GM18909 (cell line): Measurements from ENCODE around the gene GNG13.
"Not testable (repeated sequence)": the region's sequence is repeated elsewhere in the genome, so short reads cannot be mapped to it uniquely, and the experiment has no call there.

Experiments
- ATAC-seq: cut with Tn5 transposase; IDR thresholded peaks from one replicate; pipeline ENCODE4 v1.9.1; 2021; ENCODE audit warnings: mild to moderate bottlenecking; ENCODE audit not compliant: unreplicated experiment, poor library complexity

The GNG13 gene

GRCh38 chr16:764848-765487, 35.6 kb downstream of the GNG13 start:
- ATAC-seq: no peak

DNA sequence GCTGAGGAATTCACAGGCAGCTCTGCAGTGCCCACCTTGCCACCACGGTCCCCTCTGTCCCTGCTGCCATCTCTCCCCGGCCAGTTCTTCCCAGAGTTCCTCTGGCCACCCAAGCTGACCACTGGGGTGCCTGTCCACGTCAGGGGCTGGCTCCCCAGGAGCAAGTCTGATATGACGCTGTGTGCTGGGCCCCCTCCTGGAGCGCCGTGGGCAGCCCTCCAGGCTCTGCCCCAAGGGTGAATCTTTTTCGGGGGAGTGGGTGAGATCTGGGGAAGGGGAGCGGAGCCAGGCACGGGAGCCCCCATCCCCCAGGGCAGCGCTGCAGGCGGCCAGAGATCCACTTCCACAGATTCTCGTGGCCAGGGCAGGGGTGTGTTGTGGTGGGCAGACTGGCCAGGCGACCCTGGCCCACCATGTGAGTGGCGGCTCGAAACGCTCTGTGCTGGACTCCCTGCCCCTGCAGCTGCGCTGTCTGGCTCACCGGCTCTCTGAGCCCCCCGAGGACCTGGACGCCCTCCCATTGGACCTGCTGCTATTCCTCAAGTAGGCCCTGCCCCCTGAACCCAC, 36.3 kb downstream of the GNG13 start:
- ATAC-seq: no peak

DNA sequence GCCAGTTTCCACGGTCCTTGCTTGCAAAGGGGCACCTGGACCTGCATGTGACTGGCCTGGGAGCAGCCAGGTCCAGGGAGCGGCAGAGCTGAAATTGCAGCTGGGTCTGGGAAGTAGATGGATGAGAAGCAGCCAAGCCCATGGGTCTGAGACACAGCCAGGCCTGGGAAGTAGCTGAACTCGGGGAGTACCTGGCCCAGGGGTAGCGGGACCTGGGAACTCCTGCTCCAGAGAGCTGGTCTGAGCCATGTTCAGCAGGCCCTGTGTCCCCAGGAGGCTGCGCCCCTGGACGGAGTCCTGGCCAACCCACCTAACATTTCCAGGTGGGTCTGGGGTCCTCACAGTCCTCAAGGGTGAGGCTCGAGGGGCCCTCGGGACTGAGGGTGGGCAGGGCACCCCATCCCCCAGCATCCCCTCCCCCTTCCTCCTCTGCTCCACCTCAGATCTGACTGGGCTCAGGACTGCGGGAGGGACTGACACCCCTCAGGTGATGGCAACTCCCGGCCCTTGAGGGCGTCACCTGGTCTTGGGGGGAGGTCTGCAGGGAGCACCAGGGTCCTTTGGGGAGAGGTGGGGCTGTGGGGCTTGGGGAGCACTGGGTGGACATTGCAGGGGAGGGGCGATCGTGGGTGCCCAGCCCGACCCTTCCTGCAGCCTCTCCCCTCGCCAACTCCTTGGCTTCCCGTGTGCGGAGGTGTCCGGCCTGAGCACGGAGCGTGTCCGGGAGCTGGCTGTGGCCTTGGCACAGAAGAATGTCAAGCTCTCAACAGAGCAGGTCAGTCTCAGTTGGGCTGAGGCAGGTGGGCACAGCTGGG, 37.0 kb downstream of the GNG13 start:
- ATAC-seq: no peak

GRCh38 chr16:762595-763268, 37.8 kb downstream of the GNG13 start:
- no peak for ATAC-seq

GRCh38 chr16:761625-762513, 38.7 kb downstream of the GNG13 start:
- no peak for ATAC-seq

DNA sequence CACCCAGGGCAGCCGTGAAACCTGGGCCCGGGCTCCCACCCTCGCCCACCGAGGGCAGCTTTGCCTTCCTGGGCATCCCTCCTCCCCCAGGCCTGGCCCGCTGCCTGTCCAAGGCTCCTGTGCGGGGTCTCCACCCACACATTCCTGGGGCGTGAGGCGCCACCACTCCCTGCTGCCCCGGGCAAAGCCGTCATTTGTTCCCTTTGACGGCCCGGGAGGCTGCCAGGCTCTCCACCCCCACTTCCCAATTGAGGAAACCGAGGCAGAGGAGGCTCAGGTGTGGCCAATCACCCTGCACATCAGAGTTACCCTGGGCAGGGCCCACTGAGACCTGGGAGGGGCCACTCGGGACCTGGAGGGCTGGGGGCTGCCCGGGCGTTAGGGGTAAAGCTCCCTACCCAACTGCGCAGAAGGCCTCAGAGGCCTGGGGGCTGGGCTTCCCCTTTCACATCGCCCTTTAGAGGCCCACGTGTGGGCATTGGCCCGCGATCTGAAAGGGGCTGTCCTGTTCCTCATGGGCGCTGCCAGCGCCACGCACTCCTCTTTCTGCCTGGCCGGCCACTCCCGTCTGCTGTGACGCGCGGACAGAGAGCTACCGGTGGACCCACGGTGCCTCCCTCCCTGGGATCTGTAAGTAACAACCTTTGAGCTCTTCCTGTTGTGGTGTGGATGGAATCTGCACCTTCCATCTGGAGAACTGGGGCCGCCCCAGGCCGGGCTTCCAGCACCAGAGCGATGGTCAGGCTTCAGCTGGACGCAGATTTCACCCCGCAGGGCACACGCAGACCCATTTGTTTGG, 39.8 kb downstream of the GNG13 start, which contains the start of gene MSLN:
MSLN (plus strand) TSS at position 190 of the 799 bp plus-strand sequence. CDS start 1,947 bp downstream, outside the sequence.
- ATAC-seq: no peak

DNA sequence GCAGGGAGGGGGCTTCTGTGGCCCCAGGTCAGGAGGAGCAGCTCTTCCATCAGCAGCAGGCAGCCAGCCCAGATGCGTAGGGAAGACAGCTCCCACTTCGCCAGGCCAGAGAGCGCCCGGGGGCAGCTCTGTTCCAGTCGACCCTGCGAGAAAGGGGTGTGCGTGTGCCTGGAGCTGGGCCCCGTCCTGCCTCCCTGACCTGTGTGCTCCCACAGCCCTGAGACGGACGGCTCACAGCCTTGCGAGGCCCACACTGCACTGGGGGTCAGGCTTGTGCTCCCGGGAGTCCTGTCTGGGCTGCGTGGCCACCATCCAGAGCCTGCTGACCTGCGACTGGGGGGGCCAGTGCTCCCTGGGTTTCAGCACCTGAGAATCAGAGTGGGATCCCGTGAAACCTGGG, 40.5 kb downstream of the GNG13 start:
- no peak for ATAC-seq

- ATAC-seq: no peak
These were observed 41.2 kb downstream of the GNG13 start for GRCh38 chr16:759110-759910.

GRCh38 chr16:756428-756827, 44.1 kb downstream of the GNG13 start:
- ATAC-seq: no peak

DNA sequence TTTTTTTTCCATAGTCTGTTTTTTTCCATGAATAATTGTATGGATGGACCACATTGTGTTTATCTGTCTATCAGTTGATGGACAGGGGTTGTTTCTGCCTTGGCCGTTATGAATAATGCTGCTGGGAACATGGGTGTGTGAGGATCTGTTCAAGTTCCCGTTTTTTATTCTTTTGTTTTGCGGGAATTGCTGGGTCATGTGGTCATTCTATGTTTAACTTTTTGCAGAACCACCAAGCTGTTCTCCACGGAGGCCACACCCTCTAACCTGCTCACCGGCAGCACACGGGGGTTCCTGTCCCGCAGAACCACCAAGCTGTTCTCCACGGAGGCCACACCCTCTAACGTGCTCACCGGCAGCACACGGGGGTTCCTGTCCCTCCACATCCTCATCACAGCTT, 45.9 kb downstream of the GNG13 start:
- ATAC-seq: no peak

GRCh38 chr16:754121-754607, 46.4 kb downstream of the GNG13 start:
- ATAC-seq: not testable (repeated sequence)

DNA sequence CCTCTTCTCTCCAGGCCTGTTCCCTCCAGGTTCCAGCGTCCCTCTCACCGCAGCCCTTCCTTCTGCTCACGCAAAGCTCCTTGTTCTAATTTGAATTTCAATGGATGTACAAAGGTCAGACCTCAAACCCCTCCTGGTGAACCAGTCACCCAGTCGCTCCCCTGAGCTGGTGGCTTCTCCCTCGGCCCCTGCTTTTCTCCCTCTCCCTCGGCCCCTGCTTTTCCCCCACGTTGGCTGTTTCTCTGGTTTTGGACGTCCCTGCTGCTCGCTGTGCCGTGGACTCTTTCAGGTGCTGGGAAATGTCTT, 48.6 kb downstream of the GNG13 start:
- no peak for ATAC-seq

DNA sequence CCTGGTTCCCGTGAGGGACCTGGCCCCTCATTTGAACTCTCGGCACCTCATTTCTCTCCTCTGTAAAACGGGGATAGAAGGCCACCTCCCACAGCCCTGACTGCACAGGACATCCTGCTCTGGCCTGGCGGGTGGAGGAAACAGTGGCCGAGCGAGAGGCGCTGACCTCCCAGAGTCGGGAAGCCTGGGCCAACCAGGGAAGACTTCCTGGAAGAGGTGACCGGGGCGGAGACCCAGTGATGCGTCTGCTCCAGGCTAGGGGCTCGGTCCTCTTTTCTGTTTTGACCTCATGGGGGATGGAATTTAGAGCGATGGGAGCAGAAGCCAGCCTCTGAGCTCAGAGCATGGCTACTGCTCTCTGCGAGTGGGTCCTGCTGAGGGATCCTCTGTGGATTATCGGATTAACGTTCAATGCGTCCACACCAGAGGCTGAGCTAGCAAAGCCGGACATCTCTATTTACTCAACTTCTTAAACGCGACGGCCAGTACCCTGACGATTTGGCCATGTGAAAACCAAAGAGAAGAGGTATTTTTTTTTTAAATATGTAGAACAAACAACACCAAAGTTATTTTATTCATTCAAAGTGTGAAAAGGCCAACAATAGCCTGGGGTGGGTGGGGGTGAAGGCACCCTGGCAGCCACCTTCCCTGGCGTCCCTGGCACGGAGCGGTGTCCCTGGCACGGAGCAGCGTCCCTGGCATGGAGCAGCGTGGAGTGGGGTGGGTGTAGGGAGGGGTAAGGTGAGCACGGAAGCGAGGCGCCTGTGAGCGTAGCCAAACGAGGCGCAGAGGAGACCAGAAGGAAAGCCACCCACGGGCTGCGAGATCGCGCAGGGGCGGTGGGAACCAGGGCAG, 49.2 kb downstream of the GNG13 start:
- no peak for ATAC-seq

DNA sequence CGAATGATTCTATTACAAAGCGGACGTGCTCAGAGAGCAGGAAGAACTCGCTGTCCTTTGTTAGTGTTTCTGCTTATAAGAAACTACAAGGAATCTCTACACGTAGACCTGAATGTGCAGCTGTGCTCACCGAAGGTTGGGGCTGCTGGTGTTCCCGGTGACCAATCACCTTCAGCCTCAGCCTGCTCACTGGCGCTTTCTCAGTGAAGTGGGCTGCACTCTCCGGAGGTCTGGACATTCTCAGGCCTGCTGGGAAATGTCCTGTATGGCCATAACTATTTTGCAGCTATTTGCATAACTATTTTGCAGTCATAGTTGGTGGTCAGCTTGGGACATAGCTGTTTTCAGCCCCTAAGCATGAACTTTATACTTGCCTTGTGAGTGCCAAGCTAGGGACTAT, 50.0 kb downstream of the GNG13 start:
- no peak for ATAC-seq

- no peak for ATAC-seq
These were observed 51.5 kb downstream of the GNG13 start for GRCh38 chr16:749010-749409.
